Measurements from ENCODE around the gene SEMA3A. TPM values are rescaled to one million over a fixed set of nuclear protein-coding genes. Genes with fewer than 3 reads are reported as not detected.
A peak's percentile ranks its signal among the peaks of the same experiment; 100 is the strongest.

SEMA3A gene
- total RNA-seq, 1 experiment from 2014 or later, result 29.2 TPM

- Histone ChIP-seq H3K27ac (no peak overlapping the region), H3K4me3 (no peak overlapping the region), H3K27me3 (replicated peaks) (no peaks in the 10 kb centered on the region), H3K9me3 (replicated peaks) (no peaks in the 10 kb centered on the region), H3K4me1 (replicated peaks) (no peaks in the 10 kb centered on the region), H3K36me3 (peaks cover 4% of the 10 kb centered on the region; the same call in 1 of the 2 replicates)
- no peak for DNase-seq (ENCODE audit: low read depth in 1 of 2, low spot score in 2 of 2)
Measured at GRCh38 chr7:83957333-83957732, 237.3 kb downstream of the SEMA3A start.

- Histone ChIP-seq H3K4me3 (no peak overlapping the region), H3K9me3 (replicated peaks) (no peaks in the 10 kb centered on the region), H3K36me3 (no peaks in the 10 kb centered on the region), H3K4me1 (replicated peaks) (no peaks in the 10 kb centered on the region), H3K27me3 (replicated peaks) (no peaks in the 10 kb centered on the region), H3K27ac (no peak overlapping the region)
- no peak for DNase-seq (ENCODE audit: low read depth in 1 of 2, low spot score in 2 of 2)
Measured at GRCh38 chr7:83956104-83956503, 238.5 kb downstream of the SEMA3A start.

- Histone ChIP-seq H3K4me1 (replicated peaks) (no peaks in the 10 kb centered on the region), H3K27ac (no peak overlapping the region), H3K27me3 (replicated peaks) (no peaks in the 10 kb centered on the region), H3K9me3 (replicated peaks) (no peaks in the 10 kb centered on the region), H3K36me3 (no peaks in the 10 kb centered on the region), H3K4me3 (no peak overlapping the region)
- DNase-seq (ENCODE audit: low read depth in 1 of 2, low spot score in 2 of 2), result no peak
Measured at GRCh38 chr7:83952236-83952635, 242.4 kb downstream of the SEMA3A start.

DNA sequence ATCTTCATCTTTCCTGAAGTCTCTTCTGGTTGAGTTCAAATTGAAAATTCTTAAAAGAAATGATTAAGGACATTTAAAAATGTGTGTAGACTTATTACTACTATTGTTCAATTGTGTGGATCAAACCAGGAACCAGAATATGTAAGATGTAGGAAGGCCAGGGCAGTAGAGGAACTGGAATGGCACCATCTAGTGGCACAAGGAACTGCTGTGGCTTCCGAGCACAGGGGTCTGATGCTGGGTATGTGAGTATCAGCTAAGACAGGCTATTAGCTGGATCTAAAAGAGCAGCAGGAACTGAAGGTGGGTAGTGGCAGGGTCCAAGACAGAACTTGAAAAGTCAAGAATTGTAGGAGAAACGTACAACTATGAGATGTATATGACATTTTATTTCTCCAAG is 247.3 kb downstream of the SEMA3A start:
- no peak overlapping the region for H3K27ac ChIP-seq
- no peak overlapping the region for H3K4me3 ChIP-seq
- DNase-seq (ENCODE audit: low read depth in 1 of 2, low spot score in 2 of 2), result no peak

DNA sequence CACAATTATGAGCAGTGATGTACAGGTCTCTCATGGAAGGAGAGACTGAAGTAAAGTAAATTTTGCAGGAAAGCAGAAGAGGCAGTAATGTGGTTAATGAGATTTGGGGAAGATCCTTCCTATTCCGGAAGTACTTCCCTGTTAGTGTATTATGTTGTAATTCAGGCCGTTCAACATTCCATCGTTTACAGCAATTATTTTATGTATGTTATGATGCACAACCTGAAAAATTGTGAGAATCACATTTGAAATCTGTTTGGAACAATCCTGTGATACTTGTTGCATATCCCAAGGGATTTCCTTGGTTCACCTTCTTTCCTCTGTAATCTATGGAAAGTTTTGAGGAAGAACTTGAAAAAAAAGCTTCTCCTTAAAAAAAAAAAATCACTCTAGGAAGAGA is 247.8 kb downstream of the SEMA3A start:
- H3K4me3 ChIP-seq, result no peak overlapping the region
- DNase-seq (ENCODE audit: low read depth in 1 of 2, low spot score in 2 of 2), result no peak
- no peak overlapping the region for H3K27ac ChIP-seq
- no peaks in the 10 kb centered on the region for H3K27me3 ChIP-seq (replicated peaks)
- no peaks in the 10 kb centered on the region for H3K36me3 ChIP-seq
- no peaks in the 10 kb centered on the region for H3K4me1 ChIP-seq (replicated peaks)
- H3K9me3 ChIP-seq (replicated peaks), result no peaks in the 10 kb centered on the region

More for the DNA sequence above, 247.3 kb downstream of the SEMA3A start:
- Histone ChIP-seq H3K27me3 (replicated peaks) (no peaks in the 10 kb centered on the region), H3K9me3 (replicated peaks) (no peaks in the 10 kb centered on the region), H3K4me1 (replicated peaks) (no peaks in the 10 kb centered on the region), H3K36me3 (no peaks in the 10 kb centered on the region)

GRCh38 chr7:83941300-83941699 is 253.3 kb downstream of the SEMA3A start:
- no peak for DNase-seq (ENCODE audit: low read depth in 1 of 2, low spot score in 2 of 2)
- no peak overlapping the region for H3K4me3 ChIP-seq
- H3K9me3 ChIP-seq (replicated peaks), result no peaks in the 10 kb centered on the region

GRCh38 chr7:83937930-83938329 is 256.7 kb downstream of the SEMA3A start:
- DNase-seq (ENCODE audit: low read depth in 1 of 2, low spot score in 2 of 2), result no peak
- H3K9me3 ChIP-seq (replicated peaks), result no peaks in the 10 kb centered on the region
- H3K4me3 ChIP-seq, result no peak overlapping the region
- no peaks in the 10 kb centered on the region for H3K4me1 ChIP-seq (replicated peaks)
- H3K36me3 ChIP-seq, result no peaks in the 10 kb centered on the region
- no peaks in the 10 kb centered on the region for H3K27me3 ChIP-seq (replicated peaks)
- H3K27ac ChIP-seq, result no peak overlapping the region

More at GRCh38 chr7:83941300-83941699, 253.3 kb downstream of the SEMA3A start:
- Histone ChIP-seq H3K36me3 (no peaks in the 10 kb centered on the region), H3K4me1 (replicated peaks) (no peaks in the 10 kb centered on the region), H3K27ac (no peak overlapping the region), H3K27me3 (replicated peaks) (no peaks in the 10 kb centered on the region)

GRCh38 chr7:83936056-83936708 is 258.4 kb downstream of the SEMA3A start:
- no peaks in the 10 kb centered on the region for H3K27me3 ChIP-seq (replicated peaks)
- no peak overlapping the region for H3K4me3 ChIP-seq
- H3K36me3 ChIP-seq, result no peaks in the 10 kb centered on the region
- no peaks in the 10 kb centered on the region for H3K4me1 ChIP-seq (replicated peaks)
- H3K9me3 ChIP-seq (replicated peaks), result no peaks in the 10 kb centered on the region
- H3K27ac ChIP-seq, result no peak overlapping the region
- peak; percentile 52 to 54 for DNase-seq (ENCODE audit: low read depth in 1 of 2, low spot score in 2 of 2)

DNA sequence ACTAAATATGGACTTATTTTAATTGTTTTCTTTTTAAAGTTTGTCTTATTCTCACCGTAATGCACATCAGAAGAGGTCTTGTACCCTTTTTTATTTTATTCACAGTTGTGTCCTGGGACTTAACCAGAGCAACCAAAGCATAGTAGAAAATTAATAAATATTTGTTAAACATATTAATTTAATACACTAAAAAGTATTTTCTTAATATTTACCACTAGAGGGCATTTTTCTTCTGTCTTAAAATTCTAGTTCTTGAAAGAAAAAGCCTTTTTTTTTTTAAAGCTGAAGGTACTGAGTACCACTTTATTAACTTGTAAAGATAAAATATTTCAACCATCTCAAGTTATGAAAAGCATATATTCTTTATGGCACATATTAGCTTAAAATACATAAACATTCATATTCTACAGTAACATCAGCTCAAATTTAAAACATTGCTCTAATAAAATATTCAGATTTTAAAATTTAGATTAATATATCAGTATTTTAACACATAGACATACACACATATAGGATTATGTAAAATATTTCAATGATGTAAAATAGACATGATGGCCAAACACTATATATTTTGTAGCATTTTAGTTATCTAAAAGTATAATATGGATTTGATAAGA is 260.4 kb downstream of the SEMA3A start:
- Histone ChIP-seq H3K9me3 (replicated peaks) (no peaks in the 10 kb centered on the region), H3K36me3 (no peaks in the 10 kb centered on the region), H3K4me1 (replicated peaks) (no peaks in the 10 kb centered on the region), H3K27me3 (replicated peaks) (no peaks in the 10 kb centered on the region), H3K4me3 (no peak overlapping the region), H3K27ac (no peak overlapping the region)
- DNase-seq (ENCODE audit: low read depth in 1 of 2, low spot score in 2 of 2), result no peak

GRCh38 chr7:83931968-83932367 is 262.6 kb downstream of the SEMA3A start:
- Histone ChIP-seq H3K4me3 (no peak overlapping the region), H3K4me1 (replicated peaks) (no peaks in the 10 kb centered on the region), H3K27ac (no peak overlapping the region), H3K27me3 (replicated peaks) (no peaks in the 10 kb centered on the region), H3K36me3 (no peaks in the 10 kb centered on the region), H3K9me3 (replicated peaks) (no peaks in the 10 kb centered on the region)
- no peak for DNase-seq (ENCODE audit: low read depth in 1 of 2, low spot score in 2 of 2)

DNA sequence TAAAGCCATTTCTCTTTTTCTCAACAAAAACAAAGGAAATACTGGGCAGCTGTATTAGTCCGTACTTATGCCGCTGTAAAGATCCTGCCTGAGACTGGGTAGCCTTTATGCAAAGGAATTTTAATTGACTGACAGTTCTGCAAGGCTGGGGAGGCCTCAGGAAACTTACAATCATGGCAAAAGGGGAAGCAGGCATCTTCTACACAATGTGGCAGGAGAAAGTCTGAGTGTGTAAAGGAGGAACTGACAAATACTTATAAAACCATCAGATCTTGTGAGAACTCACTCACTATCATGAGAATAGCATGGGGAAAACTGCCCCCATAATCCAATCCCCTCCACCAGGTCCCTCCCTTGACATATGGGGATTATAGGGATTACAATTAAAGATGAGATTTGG is 264.3 kb downstream of the SEMA3A start:
- no peak for DNase-seq (ENCODE audit: low read depth in 1 of 2, low spot score in 2 of 2)
- Histone ChIP-seq H3K27me3 (replicated peaks) (no peaks in the 10 kb centered on the region), H3K4me3 (no peak overlapping the region), H3K36me3 (no peaks in the 10 kb centered on the region), H3K9me3 (replicated peaks) (no peaks in the 10 kb centered on the region), H3K4me1 (replicated peaks) (no peaks in the 10 kb centered on the region), H3K27ac (no peak overlapping the region)

DNA sequence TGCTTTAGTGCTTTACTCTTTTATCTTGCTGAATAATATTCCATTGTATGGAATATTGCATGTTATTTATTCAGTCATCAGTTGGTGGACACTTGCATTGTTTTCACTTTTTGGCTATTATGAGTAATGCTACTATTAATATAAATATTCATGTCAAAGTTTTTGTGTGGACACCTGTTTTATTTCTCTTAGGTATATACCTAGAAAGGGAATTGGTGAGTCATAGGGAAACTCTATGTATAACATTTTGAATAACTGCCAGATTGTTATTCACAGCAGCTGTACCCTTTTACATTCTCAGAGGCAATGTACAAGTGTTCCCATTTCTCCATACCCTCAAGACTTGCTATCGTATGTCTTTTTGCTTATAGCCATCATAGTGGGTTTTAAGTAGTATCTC is 268.7 kb downstream of the SEMA3A start:
- Histone ChIP-seq H3K36me3 (no peaks in the 10 kb centered on the region), H3K4me1 (replicated peaks) (no peaks in the 10 kb centered on the region), H3K9me3 (replicated peaks) (no peaks in the 10 kb centered on the region), H3K27me3 (replicated peaks) (no peaks in the 10 kb centered on the region), H3K27ac (no peak overlapping the region), H3K4me3 (no peak overlapping the region)
- no peak for DNase-seq (ENCODE audit: low read depth in 1 of 2, low spot score in 2 of 2)

DNA sequence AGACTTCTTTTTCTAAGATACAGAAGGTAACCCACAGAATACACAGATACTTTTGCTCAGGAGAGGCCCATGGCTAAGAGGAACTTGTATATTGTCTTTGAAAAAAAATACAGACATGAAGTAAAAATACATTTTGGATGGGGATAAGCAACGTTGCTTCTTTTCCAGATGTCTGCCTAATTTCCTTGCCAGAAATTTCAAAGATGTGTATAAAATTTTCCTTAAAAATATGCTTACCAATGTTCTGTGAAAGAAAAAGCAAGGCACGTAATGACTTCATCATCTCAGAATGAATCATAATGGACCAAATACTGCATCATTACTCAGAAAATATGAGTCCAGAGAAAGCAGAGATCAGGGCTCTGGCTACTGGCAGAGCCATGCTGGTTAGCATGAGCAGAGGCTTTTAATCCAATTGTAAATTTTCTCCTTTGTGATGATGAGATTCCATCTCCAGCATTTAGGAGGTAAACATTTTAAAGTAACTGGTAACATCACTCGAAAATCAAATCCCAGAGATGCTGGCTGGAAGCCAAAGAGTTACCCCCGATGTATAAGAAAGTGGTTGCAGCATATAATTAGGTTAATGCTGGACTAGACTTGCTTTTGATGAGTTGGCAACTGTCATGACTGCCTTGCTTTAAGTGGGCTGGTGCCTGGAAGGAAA is 272.5 kb downstream of the SEMA3A start:
- H3K27me3 ChIP-seq (replicated peaks), result no peaks in the 10 kb centered on the region
- H3K9me3 ChIP-seq (replicated peaks), result no peaks in the 10 kb centered on the region; the same call in 1 of the 2 replicates
- no peaks in the 10 kb centered on the region for H3K36me3 ChIP-seq
- H3K4me3 ChIP-seq, result no peak overlapping the region
- H3K4me1 ChIP-seq (replicated peaks), result no peaks in the 10 kb centered on the region
- H3K27ac ChIP-seq, result no peak overlapping the region
- no peak for DNase-seq (ENCODE audit: low read depth in 1 of 2, low spot score in 2 of 2)

DNA sequence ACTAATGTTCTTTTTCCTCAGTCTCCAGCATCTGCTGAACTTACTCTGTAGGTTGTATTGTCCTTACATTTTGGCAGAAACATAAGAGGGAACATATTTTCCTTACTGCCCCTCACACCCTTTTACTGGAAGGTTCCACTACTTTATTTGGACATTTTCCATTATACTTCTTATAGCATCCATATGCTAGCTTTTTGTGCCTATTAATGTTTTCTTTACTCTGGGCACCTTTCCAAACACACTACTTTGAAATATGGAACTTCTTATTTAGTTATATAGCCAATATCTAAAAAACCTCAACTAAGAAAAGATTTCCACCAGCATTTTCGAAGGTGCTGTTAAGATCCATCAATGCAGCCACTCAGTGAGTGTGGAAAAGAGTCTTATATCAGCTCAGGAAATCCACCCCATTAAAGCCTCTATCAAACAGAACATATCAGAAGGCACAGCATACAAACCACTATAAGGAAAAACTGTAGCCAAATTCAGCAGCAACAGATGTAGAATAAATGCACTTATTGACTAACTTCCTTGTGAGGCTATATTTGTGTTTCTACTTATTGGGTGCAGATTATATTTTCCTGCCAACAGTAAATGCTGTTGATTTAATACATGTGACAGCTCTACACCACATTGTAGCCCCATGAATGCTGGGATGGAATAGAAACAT is 273.2 kb downstream of the SEMA3A start:
- no peak overlapping the region for H3K27ac ChIP-seq
- H3K4me3 ChIP-seq, result no peak overlapping the region
- no peaks in the 10 kb centered on the region for H3K27me3 ChIP-seq (replicated peaks)
- no peak for DNase-seq (ENCODE audit: low read depth in 1 of 2, low spot score in 2 of 2)
- H3K4me1 ChIP-seq (replicated peaks), result no peaks in the 10 kb centered on the region
- no peaks in the 10 kb centered on the region; the same call in 1 of the 2 replicates for H3K9me3 ChIP-seq (replicated peaks)
- no peaks in the 10 kb centered on the region for H3K36me3 ChIP-seq

Data from SJSA1 (cell line).